NT2/D1 (cell line): Measurements from ENCODE around the gene SLC22A4.

Experiments
- DNase-seq: peaks from one replicate; pipeline ENCODE4 v3.0.0-alpha.2; 2011; ENCODE audit warnings: low read depth, low spot score
- H3K27me3 ChIP-seq: 2 replicates; pipeline ENCODE4 v1.6.0; 2011; ENCODE audit warnings: mild to moderate bottlenecking; ENCODE audit not compliant: insufficient read length, insufficient read depth
- H3K36me3 ChIP-seq: 2 replicates; pipeline ENCODE4 v1.6.1; 2011; ENCODE audit warnings: mild to moderate bottlenecking, low read length, mixed read lengths; ENCODE audit not compliant: insufficient read depth, insufficient read length
- H3K4me1 ChIP-seq: 2 replicates; pipeline ENCODE4 v1.5.1; 2011; ENCODE audit not compliant: insufficient read depth, insufficient read length
- H3K4me3 ChIP-seq: 2 replicates; pipeline ENCODE4 v1.5.1; 2011; ENCODE audit warnings: low read depth; ENCODE audit not compliant: insufficient read length
- H3K9ac ChIP-seq: 2 replicates; pipeline ENCODE4 v1.6.0; 2011; ENCODE audit warnings: low read depth; ENCODE audit not compliant: insufficient read length
- H3K9me3 ChIP-seq: 2 replicates; pipeline ENCODE4 v1.5.1; 2011; ENCODE audit warnings: mild to moderate bottlenecking, low read length; ENCODE audit not compliant: insufficient read depth
- SUZ12 ChIP-seq: IDR thresholded peaks from 2 replicates; pipeline ENCODE4 v1.6.1; 2011; ENCODE audit not compliant: insufficient read length, insufficient read depth; ENCODE audit errors: extremely low read depth
- YY1 ChIP-seq: IDR thresholded peaks from 2 replicates; pipeline ENCODE4 v1.6.1; 2011; ENCODE audit not compliant: insufficient read length, insufficient read depth
- ZNF274 ChIP-seq: IDR thresholded peaks from 2 replicates; pipeline ENCODE4 v1.6.1; 2011; ENCODE audit warnings: mild to moderate bottlenecking, low read depth, low read length

Gene SLC22A4

GRCh38 chr5:132300577-132301343, 6.6 kb downstream of the SLC22A4 start:
- no peak for DNase-seq
- peaks cover 8% of the 10 kb centered on the region for H3K9me3 ChIP-seq
- H3K27me3 ChIP-seq: peaks cover 4% of the 10 kb centered on the region
- H3K4me3 ChIP-seq: no peak overlapping the region
- H3K36me3 ChIP-seq: no peaks in the 10 kb centered on the region
- H3K9ac ChIP-seq: no peak overlapping the region
- TF ChIP-seq ZNF274 (no peak), YY1 (no peak), SUZ12 (no peak)
- no peaks in the 10 kb centered on the region for H3K4me1 ChIP-seq

GRCh38 chr5:132301344-132302271, 7.4 kb downstream of the SLC22A4 start:
- no peaks in the 10 kb centered on the region for H3K27me3 ChIP-seq
- H3K36me3 ChIP-seq: no peaks in the 10 kb centered on the region
- TF ChIP-seq YY1 (no peak), SUZ12 (no peak), ZNF274 (no peak)
- H3K9me3 ChIP-seq: peaks cover 10% of the 10 kb centered on the region
- no peak overlapping the region for H3K4me3 ChIP-seq
- H3K9ac ChIP-seq: no peak overlapping the region
- DNase-seq: no peak
- no peaks in the 10 kb centered on the region for H3K4me1 ChIP-seq

- Histone ChIP-seq H3K36me3 (no peaks in the 10 kb centered on the region), H3K4me1 (no peaks in the 10 kb centered on the region), H3K9me3 (peaks cover 10% of the 10 kb centered on the region), H3K9ac (no peak overlapping the region), H3K27me3 (no peaks in the 10 kb centered on the region), H3K4me3 (no peak overlapping the region)
- TF ChIP-seq ZNF274 (no peak), SUZ12 (no peak), YY1 (no peak)
- DNase-seq: no peak
Observed at GRCh38 chr5:132302413-132302812, 8.2 kb downstream of the SLC22A4 start.

GRCh38 chr5:132303589-132303988, 9.4 kb downstream of the SLC22A4 start:
- Histone ChIP-seq H3K27me3 (no peaks in the 10 kb centered on the region), H3K9ac (no peak overlapping the region), H3K36me3 (no peaks in the 10 kb centered on the region), H3K4me1 (no peaks in the 10 kb centered on the region), H3K4me3 (no peak overlapping the region), H3K9me3 (peaks cover 10% of the 10 kb centered on the region)
- no peak for DNase-seq
- TF ChIP-seq YY1: no peak
- TF ChIP-seq ZNF274: no peak

GRCh38 chr5:132305420-132305819, 11.2 kb downstream of the SLC22A4 start:
- no peaks in the 10 kb centered on the region for H3K36me3 ChIP-seq
- no peak for TF ChIP-seq YY1
- TF ChIP-seq SUZ12: no peak
- no peak for TF ChIP-seq ZNF274
- peaks cover 10% of the 10 kb centered on the region for H3K9me3 ChIP-seq
- H3K9ac ChIP-seq: no peak overlapping the region
- no peak overlapping the region for H3K4me3 ChIP-seq
- no peak for DNase-seq
- H3K4me1 ChIP-seq: no peaks in the 10 kb centered on the region
- no peaks in the 10 kb centered on the region for H3K27me3 ChIP-seq

GRCh38 chr5:132308701-132309100, 14.5 kb downstream of the SLC22A4 start:
- no peak overlapping the region for H3K9ac ChIP-seq
- H3K9me3 ChIP-seq: peaks cover 10% of the 10 kb centered on the region
- H3K36me3 ChIP-seq: no peaks in the 10 kb centered on the region
- DNase-seq: no peak
- H3K4me3 ChIP-seq: no peak overlapping the region
- TF ChIP-seq ZNF274: no peak
- no peak for TF ChIP-seq YY1
- TF ChIP-seq SUZ12: no peak
- peaks cover 2% of the 10 kb centered on the region for H3K4me1 ChIP-seq
- no peaks in the 10 kb centered on the region for H3K27me3 ChIP-seq

GRCh38 chr5:132309679-132310078, 15.5 kb downstream of the SLC22A4 start:
- Histone ChIP-seq H3K9ac (no peak overlapping the region), H3K4me1 (peaks cover 2% of the 10 kb centered on the region), H3K4me3 (no peak overlapping the region), H3K9me3 (peaks cover 10% of the 10 kb centered on the region), H3K27me3 (no peaks in the 10 kb centered on the region), H3K36me3 (no peaks in the 10 kb centered on the region)
- DNase-seq: no peak
- TF ChIP-seq SUZ12 (no peak), ZNF274 (no peak), YY1 (no peak)
